Measurements from ENCODE around the gene TCF21.

DNA sequence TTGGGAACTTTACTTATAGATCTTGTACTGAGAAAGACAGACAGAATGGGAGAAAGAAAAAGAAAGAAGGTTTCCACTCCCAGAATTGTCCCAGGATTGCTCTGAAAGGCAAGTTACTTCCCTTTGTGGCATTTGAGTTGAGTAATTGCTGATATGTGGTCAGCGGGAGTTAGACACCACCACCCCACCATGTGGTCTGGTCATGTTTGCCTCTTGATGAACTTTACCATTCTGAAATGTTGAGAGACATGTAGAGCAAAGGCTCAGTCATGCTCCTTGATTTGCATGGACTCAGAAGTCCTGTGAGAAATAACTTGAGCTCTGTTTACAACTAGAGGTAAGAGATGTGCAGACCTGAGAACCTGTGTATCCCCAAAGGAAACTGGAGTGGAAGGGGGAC, 17.1 kb downstream of the TCF21 start:
- TF ChIP-seq POLR2A (IDR thresholded peaks at IDR 0.05), result no peak
- TF ChIP-seq, protein P1, sequence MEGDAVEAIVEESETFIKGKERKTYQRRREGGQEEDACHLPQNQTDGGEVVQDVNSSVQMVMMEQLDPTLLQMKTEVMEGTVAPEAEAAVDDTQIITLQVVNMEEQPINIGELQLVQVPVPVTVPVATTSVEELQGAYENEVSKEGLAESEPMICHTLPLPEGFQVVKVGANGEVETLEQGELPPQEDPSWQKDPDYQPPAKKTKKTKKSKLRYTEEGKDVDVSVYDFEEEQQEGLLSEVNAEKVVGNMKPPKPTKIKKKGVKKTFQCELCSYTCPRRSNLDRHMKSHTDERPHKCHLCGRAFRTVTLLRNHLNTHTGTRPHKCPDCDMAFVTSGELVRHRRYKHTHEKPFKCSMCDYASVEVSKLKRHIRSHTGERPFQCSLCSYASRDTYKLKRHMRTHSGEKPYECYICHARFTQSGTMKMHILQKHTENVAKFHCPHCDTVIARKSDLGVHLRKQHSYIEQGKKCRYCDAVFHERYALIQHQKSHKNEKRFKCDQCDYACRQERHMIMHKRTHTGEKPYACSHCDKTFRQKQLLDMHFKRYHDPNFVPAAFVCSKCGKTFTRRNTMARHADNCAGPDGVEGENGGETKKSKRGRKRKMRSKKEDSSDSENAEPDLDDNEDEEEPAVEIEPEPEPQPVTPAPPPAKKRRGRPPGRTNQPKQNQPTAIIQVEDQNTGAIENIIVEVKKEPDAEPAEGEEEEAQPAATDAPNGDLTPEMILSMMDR (IDR thresholded peaks at IDR 0.05), result no peak
